GM12801 (cell line): ENCODE measurements around the gene YTHDF2.

Experiments
- TF ChIP-seq, protein P1 (sequence below): IDR thresholded peaks from one replicate; pipeline ENCODE4 v1.5.1; 2011; ENCODE audit warnings: control low read depth; ENCODE audit not compliant: insufficient read length; ENCODE audit errors: extremely low read depth

The YTHDF2 gene

DNA sequence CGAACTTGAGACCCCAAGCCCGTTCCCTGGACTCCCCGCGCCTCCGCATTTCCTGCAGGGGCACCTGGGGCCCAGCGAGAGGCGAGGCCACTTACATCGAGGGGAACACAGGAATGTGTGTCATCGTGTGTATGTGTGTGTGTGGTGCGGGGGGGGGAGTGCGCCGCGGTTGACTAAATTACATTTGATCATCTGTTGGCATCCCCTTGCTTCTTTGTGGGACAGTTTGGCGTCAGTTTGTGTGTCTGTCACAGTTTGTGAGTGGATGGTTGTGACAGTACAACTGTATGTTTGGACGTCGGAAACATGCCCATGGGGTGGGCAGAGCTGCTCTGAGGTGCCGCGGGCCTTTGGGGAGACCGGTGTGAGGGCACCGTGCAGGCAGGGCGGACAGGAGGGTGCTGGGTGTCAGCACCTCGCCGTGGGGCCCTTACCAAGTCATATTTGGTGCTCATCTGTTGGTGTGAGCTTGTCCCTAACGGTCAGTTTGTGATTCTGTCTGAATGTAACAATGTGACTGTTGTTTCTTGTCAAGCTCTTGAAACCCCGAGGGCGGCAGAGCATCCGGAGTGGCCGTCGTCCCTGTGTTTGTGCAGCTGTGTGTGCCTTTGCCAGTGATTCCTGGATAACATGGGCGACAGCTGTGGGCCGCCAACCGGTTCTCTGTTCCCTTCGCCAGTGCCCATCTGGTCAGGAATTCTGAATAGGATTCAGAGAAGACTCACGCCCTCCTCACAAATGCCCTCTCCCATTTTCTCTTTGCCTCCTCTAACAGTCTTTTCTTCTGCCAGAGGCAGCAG is 76.1 kb downstream of the YTHDF2 start:
- TF ChIP-seq, protein P1, sequence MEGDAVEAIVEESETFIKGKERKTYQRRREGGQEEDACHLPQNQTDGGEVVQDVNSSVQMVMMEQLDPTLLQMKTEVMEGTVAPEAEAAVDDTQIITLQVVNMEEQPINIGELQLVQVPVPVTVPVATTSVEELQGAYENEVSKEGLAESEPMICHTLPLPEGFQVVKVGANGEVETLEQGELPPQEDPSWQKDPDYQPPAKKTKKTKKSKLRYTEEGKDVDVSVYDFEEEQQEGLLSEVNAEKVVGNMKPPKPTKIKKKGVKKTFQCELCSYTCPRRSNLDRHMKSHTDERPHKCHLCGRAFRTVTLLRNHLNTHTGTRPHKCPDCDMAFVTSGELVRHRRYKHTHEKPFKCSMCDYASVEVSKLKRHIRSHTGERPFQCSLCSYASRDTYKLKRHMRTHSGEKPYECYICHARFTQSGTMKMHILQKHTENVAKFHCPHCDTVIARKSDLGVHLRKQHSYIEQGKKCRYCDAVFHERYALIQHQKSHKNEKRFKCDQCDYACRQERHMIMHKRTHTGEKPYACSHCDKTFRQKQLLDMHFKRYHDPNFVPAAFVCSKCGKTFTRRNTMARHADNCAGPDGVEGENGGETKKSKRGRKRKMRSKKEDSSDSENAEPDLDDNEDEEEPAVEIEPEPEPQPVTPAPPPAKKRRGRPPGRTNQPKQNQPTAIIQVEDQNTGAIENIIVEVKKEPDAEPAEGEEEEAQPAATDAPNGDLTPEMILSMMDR, result no peak

DNA sequence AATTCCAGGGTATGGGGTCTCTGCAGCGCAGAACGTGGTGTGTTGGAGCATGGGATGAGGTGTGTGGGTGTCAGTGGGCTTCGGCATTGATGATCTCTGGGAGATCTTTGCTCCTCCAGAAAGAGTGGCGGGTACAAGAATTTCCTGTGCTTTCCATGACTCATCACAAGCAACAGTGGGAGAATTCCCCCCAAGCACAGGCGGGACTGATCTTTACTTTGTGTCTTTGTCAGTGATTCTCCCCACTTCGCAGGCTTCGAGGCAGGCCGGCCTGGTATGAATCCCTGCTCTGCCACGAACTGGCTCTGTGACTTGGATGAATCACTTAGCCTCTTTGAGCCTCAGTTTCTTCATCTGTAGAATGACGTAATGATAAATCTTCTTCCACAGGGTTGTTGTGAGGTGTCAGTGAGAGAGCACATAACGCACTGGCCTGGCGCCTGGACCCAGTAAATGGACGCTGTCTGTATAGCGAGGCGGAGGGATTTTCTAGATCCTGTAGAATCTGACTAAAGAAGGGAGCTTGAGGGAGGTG is 77.3 kb downstream of the YTHDF2 start:
- TF ChIP-seq, protein P1, result no peak

DNA sequence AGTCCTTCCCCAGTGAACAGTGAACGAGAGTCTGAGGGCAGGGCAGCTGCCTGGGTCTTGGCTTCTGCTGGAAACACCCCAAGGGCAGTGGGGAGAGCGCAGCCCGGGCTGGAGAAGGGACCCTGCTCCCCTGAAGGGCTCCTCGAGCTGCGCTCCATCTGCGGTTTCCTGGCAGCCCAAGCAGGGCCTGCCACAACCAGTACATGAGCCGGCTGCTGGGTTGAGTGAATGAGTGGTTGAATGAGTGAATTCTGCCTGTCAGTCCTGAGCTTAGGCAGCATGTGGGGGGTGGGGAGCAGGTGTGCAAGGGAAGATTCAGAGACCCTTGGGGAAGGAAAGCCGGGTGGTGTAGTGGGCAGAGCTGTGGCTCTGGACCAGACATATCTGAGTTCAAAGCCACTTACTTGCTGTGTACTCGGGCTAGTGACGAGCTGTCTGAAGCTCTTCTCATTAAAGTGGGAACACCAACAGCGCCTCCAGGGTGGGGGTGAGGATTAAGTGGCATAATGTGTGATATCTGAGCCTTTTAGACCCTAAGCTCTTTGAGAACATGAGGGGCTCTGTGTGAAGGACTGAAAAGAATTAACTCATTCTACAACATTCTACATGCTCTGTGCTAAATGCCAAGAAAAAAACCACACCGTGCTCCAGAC is 78.9 kb downstream of the YTHDF2 start:
- TF ChIP-seq, protein P1, result no peak

DNA sequence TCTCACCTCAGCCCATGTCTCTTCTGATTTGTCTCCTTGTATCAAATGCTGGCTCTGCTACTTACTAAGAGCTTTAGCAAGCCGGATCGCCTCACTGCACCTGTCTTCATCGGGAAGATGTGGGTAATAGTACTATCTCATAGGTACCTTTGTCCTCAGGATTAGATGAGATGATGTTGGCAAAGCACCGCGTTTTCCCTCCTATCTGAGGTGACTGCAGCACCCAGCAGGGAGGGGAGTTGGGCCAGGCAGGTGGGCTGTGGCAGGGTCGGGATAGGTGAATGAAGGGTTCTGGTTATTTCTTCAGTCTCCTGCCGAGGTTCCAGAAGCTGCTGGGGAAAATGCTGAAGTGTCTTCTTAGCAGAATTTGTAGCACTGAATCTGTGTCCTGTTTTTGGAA is 80.4 kb downstream of the YTHDF2 start:
- TF ChIP-seq, protein P1, result no peak

DNA sequence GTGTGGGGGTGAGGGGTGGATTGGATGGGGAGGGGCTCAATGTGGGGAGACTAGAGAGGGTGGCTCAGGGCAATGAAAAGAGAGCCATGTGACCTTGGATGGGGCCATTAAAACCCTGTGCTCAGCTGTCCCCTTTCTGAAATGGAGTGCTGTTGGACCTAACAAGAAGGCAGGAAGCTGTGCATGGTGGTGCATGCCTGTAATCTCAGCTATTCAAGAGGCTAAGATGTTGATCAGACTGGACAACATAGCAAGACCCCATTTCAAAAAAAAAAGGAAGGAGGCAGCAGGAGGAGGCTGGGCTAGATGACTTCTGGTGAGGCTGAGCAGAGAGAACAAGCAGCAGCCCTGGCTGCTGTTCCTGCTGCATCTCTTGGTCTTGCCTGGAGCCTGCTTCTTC is 82.3 kb downstream of the YTHDF2 start:
- TF ChIP-seq, protein P1, result no peak
